ENCODE data around the gene DDOST. TPM values are rescaled to one million over a fixed set of nuclear protein-coding genes. Genes with fewer than 3 reads are reported as not detected.

The DDOST gene
- total RNA-seq, 1 donor from 2014 or later = 179 TPM

GRCh38 chr1:20666146-20666545, 5.0 kb upstream of the DDOST start:
- Mint-ChIP-seq H3K27me3 (ENCODE audit: low read depth) (no peaks in the 10 kb centered on the region), H3K9me3 (no peaks in the 10 kb centered on the region), H3K36me3 (ENCODE audit: low read depth) (no peaks in the 10 kb centered on the region), H3K4me3 (no peak overlapping the region), H3K27ac (ENCODE audit: unreplicated experiment) (no peak overlapping the region), H3K4me1 (peaks cover 17% of the 10 kb centered on the region)
- TF ChIP-seq CTCF (conservative IDR thresholded peaks at IDR 0.05) = no peak
- no peak for DNase-seq (ENCODE audit: low read depth, low spot score)

- Mint-ChIP-seq H3K27me3 (ENCODE audit: low read depth) (no peaks in the 10 kb centered on the region), H3K4me1 (peaks cover 20% of the 10 kb centered on the region), H3K27ac (ENCODE audit: unreplicated experiment) (no peak overlapping the region), H3K36me3 (ENCODE audit: low read depth) (no peaks in the 10 kb centered on the region), H3K4me3 (peak overlapping the region; percentile 56), H3K9me3 (no peaks in the 10 kb centered on the region)
- TF ChIP-seq CTCF (conservative IDR thresholded peaks at IDR 0.05) = no peak
- no peak for DNase-seq (ENCODE audit: low read depth, low spot score)
These were observed 4.6 kb upstream of the DDOST start for GRCh38 chr1:20665726-20666125.

- Mint-ChIP-seq H3K4me3 (peak overlapping the region; percentile 38), H3K27ac (ENCODE audit: unreplicated experiment) (no peak overlapping the region), H3K36me3 (ENCODE audit: low read depth) (peaks cover 5% of the 10 kb centered on the region), H3K4me1 (peaks cover 36% of the 10 kb centered on the region), H3K27me3 (ENCODE audit: low read depth) (no peaks in the 10 kb centered on the region), H3K9me3 (no peaks in the 10 kb centered on the region)
- TF ChIP-seq CTCF (conservative IDR thresholded peaks at IDR 0.05) = no peak
- DNase-seq (ENCODE audit: low read depth, low spot score) = no peak
These were observed 3.0 kb upstream of the DDOST start for GRCh38 chr1:20663969-20664715.

- no peak for TF ChIP-seq CTCF (conservative IDR thresholded peaks at IDR 0.05)
- peaks cover 5% of the 10 kb centered on the region for H3K36me3 Mint-ChIP-seq (ENCODE audit: low read depth)
- no peaks in the 10 kb centered on the region for H3K27me3 Mint-ChIP-seq (ENCODE audit: low read depth)
- H3K9me3 Mint-ChIP-seq = no peaks in the 10 kb centered on the region
- peak overlapping the region; percentile 72 for H3K4me3 Mint-ChIP-seq
- DNase-seq (ENCODE audit: low read depth, low spot score) = no peak
- H3K4me1 Mint-ChIP-seq = peaks cover 37% of the 10 kb centered on the region
- no peak overlapping the region for H3K27ac Mint-ChIP-seq (ENCODE audit: unreplicated experiment)
These were observed 2.2 kb upstream of the DDOST start for GRCh38 chr1:20663365-20663764.

- peaks cover 37% of the 10 kb centered on the region for H3K4me1 Mint-ChIP-seq
- DNase-seq (ENCODE audit: low read depth, low spot score) = no peak
- peak overlapping the region; percentile 100 for H3K4me3 Mint-ChIP-seq
- peaks cover 7% of the 10 kb centered on the region for H3K36me3 Mint-ChIP-seq (ENCODE audit: low read depth)
- no peaks in the 10 kb centered on the region for H3K27me3 Mint-ChIP-seq (ENCODE audit: low read depth)
- TF ChIP-seq CTCF (conservative IDR thresholded peaks at IDR 0.05) = no peak
- H3K27ac Mint-ChIP-seq (ENCODE audit: unreplicated experiment) = peak overlapping the region; percentile 95
- no peaks in the 10 kb centered on the region for H3K9me3 Mint-ChIP-seq
These were observed 924 bp upstream of the DDOST start for GRCh38 chr1:20662110-20662475.
